Activated B cell treated with CpG ODN at 0.5 μM for 24 hours (primary cell): ENCODE measurements around the gene TMC5. TPM values are rescaled to one million over a fixed set of nuclear protein-coding genes. Genes with fewer than 3 reads are reported as not detected.

Experiments
- ATAC-seq: fragments of 200-7000 bp; cut with Tn5 transposase; one replicate; pipeline ENCODE4 v1.10.0; 2021; ENCODE audit warnings: low read depth, mild to moderate bottlenecking, moderate library complexity
- CTCF ChIA-PET: fragments of 350-600 bp; sonication (Branson Sonifier 250); formaldehyde crosslinking; loops from one replicate; lab custom pipeline; 2021; ENCODE audit warnings: antibody characterized with exemption; lab: Charles Lee
- POLR2A ChIA-PET: fragments of 350-600 bp; sonication (Branson Sonifier 250); formaldehyde crosslinking; loops from one replicate; lab custom pipeline; 2021; ENCODE audit warnings: antibody characterized with exemption; lab: Charles Lee
- DNase-seq: peaks from one replicate; pipeline ENCODE4 v3.0.0; 2022
- H3K27ac Mint-ChIP-seq: one replicate; pipeline ENCODE4 v1.8.0; 2020; ENCODE audit warnings: mixed read lengths
- H3K27me3 Mint-ChIP-seq: one replicate; pipeline ENCODE4 v1.8.0; 2021; ENCODE audit warnings: mixed read lengths
- H3K36me3 Mint-ChIP-seq: one replicate; pipeline ENCODE4 v1.8.0; 2021; ENCODE audit warnings: low read depth, mixed read lengths
- H3K4me1 Mint-ChIP-seq: one replicate; pipeline ENCODE4 v1.8.0; 2021; ENCODE audit warnings: mixed read lengths
- H3K4me3 Mint-ChIP-seq: one replicate; pipeline ENCODE4 v1.8.0; 2020; ENCODE audit warnings: mild to moderate bottlenecking, mixed read lengths
- H3K9me3 Mint-ChIP-seq: one replicate; pipeline ENCODE4 v1.8.0; 2020; ENCODE audit warnings: mixed read lengths
- intact Hi-C: fragments of 100-400 bp; cut with micrococcal nuclease; formaldehyde crosslinking; loops from one replicate; pipeline ENCODE4 v1.15.1; 2024
- total RNA-seq: library from RNA; stranded (reverse); gene quantifications from 2 replicates; pipeline ENCODE4 v1.2.3, GENCODE V29; 2022
- TF ChIP-seq, protein P1 (sequence below): fragments of 200-600 bp; IDR thresholded peaks from one replicate; pipeline ENCODE4 v1.8.0; 2022; ENCODE audit warnings: antibody characterized with exemption, mild to moderate bottlenecking

TMC5 gene
- total RNA-seq, 1 donor from 2014 or later = not detected

DNA sequence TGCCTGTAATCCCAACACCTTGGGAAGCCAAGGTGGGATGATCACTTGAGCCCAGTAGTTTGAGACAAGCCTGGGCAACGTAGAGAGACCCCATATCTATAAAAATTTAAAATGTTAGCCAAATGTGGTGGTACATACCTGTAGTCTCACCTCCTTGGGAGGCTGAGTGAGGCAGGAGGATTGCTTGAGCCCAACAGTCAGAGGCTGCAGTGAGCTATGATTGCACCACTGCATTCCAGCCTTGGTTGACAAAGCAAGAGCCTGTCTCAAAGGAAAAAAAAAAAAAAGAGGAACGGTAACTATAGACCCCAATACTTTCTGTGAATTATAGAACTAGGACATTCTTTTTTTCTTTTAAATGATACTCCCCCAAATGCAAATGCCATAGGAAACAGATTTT lies 1.8 kb upstream of the TMC5 start:
- DNase-seq = no peak
- Mint-ChIP-seq H3K4me1 (peaks cover 4% of the 10 kb centered on the region), H3K4me3 (no peak overlapping the region), H3K27ac (no peak overlapping the region), H3K27me3 (peaks cover 29% of the 10 kb centered on the region), H3K9me3 (no peaks in the 10 kb centered on the region), H3K36me3 (no peaks in the 10 kb centered on the region)
- TF ChIP-seq, protein P1, sequence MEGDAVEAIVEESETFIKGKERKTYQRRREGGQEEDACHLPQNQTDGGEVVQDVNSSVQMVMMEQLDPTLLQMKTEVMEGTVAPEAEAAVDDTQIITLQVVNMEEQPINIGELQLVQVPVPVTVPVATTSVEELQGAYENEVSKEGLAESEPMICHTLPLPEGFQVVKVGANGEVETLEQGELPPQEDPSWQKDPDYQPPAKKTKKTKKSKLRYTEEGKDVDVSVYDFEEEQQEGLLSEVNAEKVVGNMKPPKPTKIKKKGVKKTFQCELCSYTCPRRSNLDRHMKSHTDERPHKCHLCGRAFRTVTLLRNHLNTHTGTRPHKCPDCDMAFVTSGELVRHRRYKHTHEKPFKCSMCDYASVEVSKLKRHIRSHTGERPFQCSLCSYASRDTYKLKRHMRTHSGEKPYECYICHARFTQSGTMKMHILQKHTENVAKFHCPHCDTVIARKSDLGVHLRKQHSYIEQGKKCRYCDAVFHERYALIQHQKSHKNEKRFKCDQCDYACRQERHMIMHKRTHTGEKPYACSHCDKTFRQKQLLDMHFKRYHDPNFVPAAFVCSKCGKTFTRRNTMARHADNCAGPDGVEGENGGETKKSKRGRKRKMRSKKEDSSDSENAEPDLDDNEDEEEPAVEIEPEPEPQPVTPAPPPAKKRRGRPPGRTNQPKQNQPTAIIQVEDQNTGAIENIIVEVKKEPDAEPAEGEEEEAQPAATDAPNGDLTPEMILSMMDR = no peak
- no peak for ATAC-seq
- intact Hi-C loops = no loop called here
- POLR2A ChIA-PET = no interaction called here
- CTCF ChIA-PET = no interaction called here

DNA sequence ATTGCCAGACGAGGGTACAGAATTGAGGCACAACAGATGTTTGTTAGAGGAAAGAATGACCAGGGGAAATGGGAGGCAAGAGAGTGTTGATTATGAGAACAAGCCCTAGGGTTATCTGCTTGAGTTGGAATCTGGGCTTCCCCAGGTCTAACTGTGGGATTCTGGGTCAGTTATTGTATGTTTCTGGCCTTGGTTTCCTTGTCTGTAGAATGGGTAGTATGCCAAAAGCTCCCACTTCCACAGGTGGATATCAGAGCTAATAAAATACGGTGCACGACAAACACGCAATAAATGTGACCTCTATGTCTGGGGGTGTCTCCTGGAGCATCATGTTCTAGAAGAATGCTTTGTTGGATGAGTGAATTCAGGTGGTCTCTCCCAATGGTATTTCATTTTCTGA lies 517 bp downstream of the TMC5 start:
- ATAC-seq (no peak), DNase-seq (no peak)
- Mint-ChIP-seq H3K4me1 (no peaks in the 10 kb centered on the region), H3K27me3 (peaks cover 23% of the 10 kb centered on the region), H3K4me3 (no peak overlapping the region), H3K9me3 (no peaks in the 10 kb centered on the region), H3K27ac (no peak overlapping the region), H3K36me3 (no peaks in the 10 kb centered on the region)
- intact Hi-C loops = no loop called here
- POLR2A ChIA-PET = no interaction called here
- CTCF ChIA-PET = no interaction called here
- TF ChIP-seq, protein P1 = no peak

DNA sequence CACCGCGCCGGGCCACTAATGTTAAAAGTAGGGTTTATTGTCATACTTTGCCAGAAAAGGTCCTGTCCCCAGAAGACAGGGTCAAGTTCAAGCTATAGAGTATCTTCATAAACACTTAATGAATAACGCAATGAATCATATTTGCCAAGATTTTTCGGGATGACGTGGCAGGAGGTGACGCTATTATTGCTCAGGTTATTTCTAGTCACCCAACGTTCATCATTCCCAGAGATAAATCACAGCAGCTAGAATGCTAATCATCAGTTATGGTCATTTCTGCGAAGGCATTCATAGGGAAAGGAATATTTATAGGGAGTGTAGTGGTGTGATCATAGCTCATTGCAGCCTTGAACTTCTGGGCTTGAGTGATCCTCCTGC lies 2.0 kb downstream of the TMC5 start:
- peaks cover 12% of the 10 kb centered on the region for H3K27me3 Mint-ChIP-seq

DNA sequence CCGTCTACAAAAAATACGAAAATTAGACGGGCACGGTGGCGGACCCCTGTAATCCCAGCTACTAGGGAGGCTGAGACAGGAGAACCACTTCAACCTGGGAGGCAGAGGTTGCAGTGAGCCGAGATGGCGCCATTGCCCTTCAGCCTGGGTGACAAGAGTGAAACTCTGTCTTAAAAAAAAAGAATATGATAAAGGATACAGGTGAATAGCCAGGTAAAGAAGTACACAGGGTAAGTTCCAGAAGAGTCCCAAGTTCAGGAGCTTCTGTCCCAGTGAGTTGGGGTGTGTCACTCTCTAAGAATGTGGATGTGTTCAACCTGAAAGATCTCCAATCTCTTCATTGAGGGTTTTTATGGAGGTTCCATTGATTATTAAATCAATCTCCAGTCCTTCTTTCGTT lies 6.8 kb downstream of the TMC5 start:
- ChIA-PET CTCF (no interaction called here), POLR2A (no interaction called here)
- no peak overlapping the region for H3K4me3 Mint-ChIP-seq
- intact Hi-C loops = no loop called here
- H3K4me1 Mint-ChIP-seq = no peaks in the 10 kb centered on the region
- H3K9me3 Mint-ChIP-seq = no peaks in the 10 kb centered on the region
- H3K27ac Mint-ChIP-seq = no peak overlapping the region
- no peaks in the 10 kb centered on the region for H3K36me3 Mint-ChIP-seq
- H3K27me3 Mint-ChIP-seq = peaks cover 2% of the 10 kb centered on the region
- DNase-seq (no peak), ATAC-seq (no peak)
- TF ChIP-seq, protein P1 = no peak

More for the DNA sequence above, 2.0 kb downstream of the TMC5 start:
- POLR2A ChIA-PET = no interaction called here
- intact Hi-C loops = no loop called here
- TF ChIP-seq, protein P1 = no peak
- no peak overlapping the region for H3K4me3 Mint-ChIP-seq
- ATAC-seq (no peak), DNase-seq (no peak)
- CTCF ChIA-PET = no interaction called here
- H3K36me3 Mint-ChIP-seq = no peaks in the 10 kb centered on the region
- no peak overlapping the region for H3K27ac Mint-ChIP-seq
- H3K4me1 Mint-ChIP-seq = no peaks in the 10 kb centered on the region
- H3K9me3 Mint-ChIP-seq = no peaks in the 10 kb centered on the region

DNA sequence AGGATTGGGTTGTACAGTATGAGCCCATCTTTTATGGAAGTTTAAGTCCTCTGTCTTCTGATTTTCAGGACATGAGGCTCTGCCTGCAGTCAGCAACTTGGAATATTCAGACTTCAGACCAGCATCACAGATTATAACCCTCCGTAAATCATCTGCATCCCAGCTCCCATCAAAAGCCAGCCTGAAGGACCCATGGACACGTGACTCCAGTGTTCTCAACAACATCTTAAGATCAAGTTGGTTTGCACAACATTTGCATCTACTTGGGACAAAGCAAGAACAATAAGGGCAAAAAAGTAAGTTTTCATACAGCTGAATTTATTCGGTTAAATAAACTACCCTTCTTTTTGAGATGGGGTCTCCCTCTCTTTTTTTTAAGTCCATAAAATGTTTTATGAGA lies 12.7 kb downstream of the TMC5 start:
- DNase-seq (no peak), ATAC-seq (no peak)
- Mint-ChIP-seq H3K9me3 (no peaks in the 10 kb centered on the region), H3K36me3 (no peaks in the 10 kb centered on the region), H3K27ac (no peak overlapping the region), H3K27me3 (peaks cover 2% of the 10 kb centered on the region), H3K4me1 (no peaks in the 10 kb centered on the region), H3K4me3 (no peak overlapping the region)
- POLR2A ChIA-PET = no interaction called here
- CTCF ChIA-PET = no interaction called here
- intact Hi-C loops = no loop called here
- TF ChIP-seq, protein P1 = no peak
